GM12801 (cell line): ENCODE data around the gene CRHBP.

Source experiments
- CTCF ChIP-seq: IDR thresholded peaks from one replicate; pipeline ENCODE4 v1.5.1; 2011; ENCODE audit warnings: control low read depth; ENCODE audit not compliant: insufficient read length; ENCODE audit errors: extremely low read depth

The CRHBP gene

GRCh38 chr5:76953551-76954382 lies 922 bp downstream of the CRHBP start:
- no peak for TF ChIP-seq CTCF

GRCh38 chr5:76954383-76954763 lies 1.5 kb downstream of the CRHBP start:
- no peak for TF ChIP-seq CTCF

GRCh38 chr5:76956033-76956432 lies 3.2 kb downstream of the CRHBP start:
- TF ChIP-seq CTCF = no peak

- no peak for TF ChIP-seq CTCF
These were observed 6.3 kb downstream of the CRHBP start for GRCh38 chr5:76958991-76959767.

GRCh38 chr5:76960004-76960625 lies 7.3 kb downstream of the CRHBP start:
- TF ChIP-seq CTCF = no peak

GRCh38 chr5:76964060-76964459 lies 11.2 kb downstream of the CRHBP start:
- no peak for TF ChIP-seq CTCF

GRCh38 chr5:76971511-76971910 lies 18.7 kb downstream of the CRHBP start:
- no peak for TF ChIP-seq CTCF
